HK-2 (cell line): ENCODE results near the gene PLEKHA1.

Experiments used
- DNase-seq: peaks from one replicate; pipeline ENCODE4 v3.0.0-alpha.2; 2018; ENCODE audit not compliant: unreplicated experiment

The PLEKHA1 gene

GRCh38 chr10:122422266-122422989 lies 47.9 kb downstream of the PLEKHA1 start:
- no peak for DNase-seq

- DNase-seq: no peak
Measured at GRCh38 chr10:122424059-122424458, 49.6 kb downstream of the PLEKHA1 start.

- DNase-seq: no peak
Measured at GRCh38 chr10:122426829-122427228, 52.3 kb downstream of the PLEKHA1 start.

- DNase-seq: no peak
Measured at GRCh38 chr10:122427280-122427679, 52.8 kb downstream of the PLEKHA1 start.

- DNase-seq: no peak
Measured at GRCh38 chr10:122435212-122435827, 60.8 kb downstream of the PLEKHA1 start.

- peak; percentile 60 for DNase-seq
Measured at GRCh38 chr10:122441961-122442360, 67.5 kb downstream of the PLEKHA1 start.

GRCh38 chr10:122445469-122445868 lies 71.0 kb downstream of the PLEKHA1 start:
- DNase-seq: no peak

- no peak for DNase-seq
Measured at GRCh38 chr10:122445904-122446303, 71.4 kb downstream of the PLEKHA1 start.

- DNase-seq: no peak
Measured at GRCh38 chr10:122446668-122447423, 72.3 kb downstream of the PLEKHA1 start.

GRCh38 chr10:122448600-122448999 lies 74.1 kb downstream of the PLEKHA1 start:
- no peak for DNase-seq

GRCh38 chr10:122449153-122449552 lies 74.6 kb downstream of the PLEKHA1 start:
- no peak for DNase-seq

- DNase-seq: no peak
Measured at GRCh38 chr10:122450353-122450990, 76.0 kb downstream of the PLEKHA1 start.

- no peak for DNase-seq
Measured at GRCh38 chr10:122454071-122454470, 79.6 kb downstream of the PLEKHA1 start.

- DNase-seq: no peak
Measured at GRCh38 chr10:122454603-122455080, 80.1 kb downstream of the PLEKHA1 start, which contains the start of gene ARMS2. Gene ARMS2 (plus strand): TSS chr10:122454653. CDS start chr10:122454728, 75 bp downstream.

- no peak for DNase-seq
Measured at GRCh38 chr10:122455376-122456079, 81.0 kb downstream of the PLEKHA1 start.

GRCh38 chr10:122457934-122458333 lies 83.4 kb downstream of the PLEKHA1 start:
- DNase-seq: no peak

GRCh38 chr10:122458693-122459092 lies 84.2 kb downstream of the PLEKHA1 start:
- no peak for DNase-seq

GRCh38 chr10:122459561-122460273 lies 85.2 kb downstream of the PLEKHA1 start:
- DNase-seq: no peak

GRCh38 chr10:122460891-122461293 lies 86.4 kb downstream of the PLEKHA1 start:
- DNase-seq: no peak

- DNase-seq: peak; percentile 57
Measured at GRCh38 chr10:122461367-122461728, 86.8 kb downstream of the PLEKHA1 start, which contains the start of gene HTRA1. Gene HTRA1 (plus strand): TSS chr10:122461553. CDS start chr10:122461653, 100 bp downstream.
